K562 (cell line): ENCODE measurements around the gene MRPL10. TPM values are rescaled to one million over a fixed set of nuclear protein-coding genes. Genes with fewer than 3 reads are reported as not detected.

Experiments used
- ATAC-seq: fragments of 200-7000 bp; cut with Tn5 transposase; 3 replicates; pipeline ENCODE4 v1.9.1; 2020; ENCODE audit warnings: moderate library complexity
- BruUV-seq: library from RNA; stranded (reverse); fragments of 400-500 nt; replicated peaks from 2 replicates; lab custom pipeline; 2021; lab: Mats Ljungman, UMichigan
- CTCF ChIA-PET: fragments of 300-600 bp; formaldehyde crosslinking; extraction: SDS; loops from one replicate; lab custom pipeline; 2021; ENCODE audit warnings: low intra/inter-chr PET ratio; lab: Yijun Ruan, JAX
- POLR2A ChIA-PET: fragments of 300-600, 350-650 bp; sonication (Branson Sonifier 250); formaldehyde crosslinking; extraction: SDS; loops from one replicate; lab custom pipeline; 2021; ENCODE audit warnings: antibody characterized with exemption, inconsistent platforms; lab: Yijun Ruan, JAX
- DNase-seq, 4 experiments: peaks; one replicate each; pipeline versions ENCODE4 v3.0.0 to v3.0.0-alpha.2; 2011 to 2018; ENCODE audit warnings: low spot score in 3 of 4, mixed read lengths in 3 of 4; ENCODE audit errors: extremely low read depth in 1 of 4
- FAIRE-seq: peaks from 2 replicates; lab custom pipeline; 2011; peaks lifted over from hg19 to GRCh38; lab: Jason Lieb, UNC
- H2AFZ ChIP-seq: 2 replicates; pipeline ENCODE4 v1.6.0; 2011; ENCODE audit warnings: low read depth, low read length, control low read depth, inconsistent platforms
- H3K27ac ChIP-seq: fragments of 200-600 bp; 3 replicates; pipeline ENCODE4 v1.8.0; 2011; ENCODE audit warnings: low read depth, mild to moderate bottlenecking, control low read depth, inconsistent platforms, low read length, moderate library complexity, mixed read lengths; ENCODE audit errors: extremely low read depth
- H3K27me3 ChIP-seq, 2 experiments: fragments of 300-600 bp in 1 of 2; 2 replicates in 1 of 2; 3 replicates in 1 of 2; pipeline versions ENCODE4 v1.6.0 to v1.8.0; 2011; ENCODE audit warnings: inconsistent platforms in 2 of 2, low read length in 2 of 2, mild to moderate bottlenecking in 1 of 2, mixed read lengths in 1 of 2, moderate library complexity in 1 of 2; ENCODE audit not compliant: control insufficient read depth in 2 of 2, insufficient read depth in 2 of 2
- H3K36me3 ChIP-seq: fragments of 300-600 bp; 3 replicates; pipeline ENCODE4 v1.8.0; 2011; ENCODE audit warnings: mild to moderate bottlenecking, low read length, inconsistent platforms; ENCODE audit not compliant: control insufficient read depth, insufficient read depth
- H3K4me1 ChIP-seq, 2 experiments: fragments of 200-600 bp in 1 of 2; replicated peaks in 1 of 2; 2 replicates in 1 of 2; 3 replicates in 1 of 2; pipeline versions ENCODE4 v1.5.1 to v1.8.0; 2011; ENCODE audit warnings: inconsistent platforms in 2 of 2, low read length in 2 of 2, mild to moderate bottlenecking in 1 of 2, mixed read lengths in 1 of 2, moderate library complexity in 1 of 2; ENCODE audit not compliant: control insufficient read depth in 2 of 2, insufficient read depth in 2 of 2
- H3K4me2 ChIP-seq: 2 replicates; pipeline ENCODE4 v1.6.1; 2011; ENCODE audit warnings: low read length, control low read depth, inconsistent platforms, mixed read lengths; ENCODE audit not compliant: insufficient read depth
- H3K4me3 ChIP-seq: fragments of 200-600 bp; sonication (generic), shearing (Covaris generic); 2 replicates; pipeline ENCODE4 v1.5.1; 2016; ENCODE audit warnings: control low read depth, inconsistent platforms
- H3K79me2 ChIP-seq: fragments of 200-600 bp; 3 replicates; pipeline ENCODE4 v1.8.0; 2011; ENCODE audit warnings: low read length, inconsistent platforms; ENCODE audit not compliant: control insufficient read depth, insufficient read depth
- H3K9ac ChIP-seq, 2 experiments: 2 replicates each; pipeline versions ENCODE4 v1.6.0 to v1.6.1; 2011; ENCODE audit warnings: low read depth in 2 of 2, low read length in 2 of 2, control low read depth in 1 of 2, inconsistent platforms in 1 of 2, mild to moderate bottlenecking in 1 of 2, mixed read lengths in 1 of 2; ENCODE audit not compliant: insufficient read depth in 1 of 2
- H3K9me1 ChIP-seq: one replicate; pipeline ENCODE4 v1.6.0; 2011; ENCODE audit warnings: inconsistent platforms, mild to moderate bottlenecking, low read length, moderate library complexity; ENCODE audit not compliant: control insufficient read depth, insufficient read depth
- H3K9me3 ChIP-seq: replicated peaks from 2 replicates; pipeline ENCODE4 v1.5.1; 2011; ENCODE audit warnings: low read depth, low read length, inconsistent platforms; ENCODE audit not compliant: control insufficient read depth, insufficient read depth
- H4K20me1 ChIP-seq: replicated peaks from 2 replicates; pipeline ENCODE4 v1.6.1; 2011; ENCODE audit warnings: low read length, inconsistent platforms, mixed read lengths; ENCODE audit not compliant: control insufficient read depth, insufficient read depth
- NEUROD1 ChIP-seq: fragments of 150-350 bp; IDR thresholded peaks from 2 replicates; pipeline ENCODE4 v1.6.1; 2014; ENCODE audit warnings: borderline replicate concordance, low read length, low read depth; ENCODE audit not compliant: partially characterized antibody
- ZNF24 ChIP-seq: fragments of 450-650 bp; IDR thresholded peaks from 2 replicates; pipeline ENCODE4 v1.6.1; 2016
- WGBS: fragments of 100-300 bp; shearing (Covaris generic); methylation state at CpG from one replicate; pipeline ENCODE4 v1.1.6; 2016; ENCODE audit warnings: low coverage, mixed read lengths; ENCODE audit not compliant: insufficient coverage; ENCODE audit errors: missing lambda C conversion rate; 5-methylcytosine and 5-hydroxymethylcytosine counted together
- in situ Hi-C: fragments of 300-500 bp; cut with MboI; formaldehyde crosslinking; loops from 4 replicates; pipeline ENCODE4 v1.15.0; 2018; ENCODE audit warnings: inconsistent platforms, mixed read lengths
- intact Hi-C: fragments of 100-400 bp; cut with micrococcal nuclease; formaldehyde crosslinking; loops from 2 replicates; pipeline ENCODE4 v1.14.2; 2022
- polyA plus RNA-seq, 8 experiments: library from polyadenylated mRNA; depleted of rRNA in 4 of 8; stranded (reverse) in 5 of 8; unstranded in 3 of 8; fragments of >200 nt; fragmentation: Nextera tagmentation in 2 of 8; fragmentation: Illumina TruSeq in 1 of 8; extraction: Ambion mirVana in 2 of 8; extraction: Trizol in 1 of 8; gene quantifications; 2 replicates each; pipeline versions ENCODE4 v1.2.1 to v1.2.3, GENCODE V29; 2011 to 2014; ENCODE audit warnings: inconsistent platforms in 1 of 8, missing spikeins in 1 of 8
- total RNA-seq, 7 experiments: library from RNA; depleted of rRNA in 6 of 7; stranded (reverse); fragments of >200 nt in 6 of 7; fragmentation: Illumina TruSeq in 2 of 7; extraction: Trizol in 2 of 7; gene quantifications; 2 replicates each; pipeline versions ENCODE4 v1.2.1 to v1.2.3, GENCODE V29; 2011 to 2021; ENCODE audit warnings: low replicate concordance in 1 of 7
- TF ChIP-seq, protein P1 (sequence below): fragments of 450-650 bp; formaldehyde crosslinking; conservative IDR thresholded peaks from 2 replicates; pipeline ENCODE4 v1.4.0; 2022; ENCODE audit warnings: mild to moderate bottlenecking, missing genetic modification characterization

Gene MRPL10
- total and polyA plus RNA-seq, 9 of the 15 experiments (the other 6 are each of a cell fraction or from before 2014, with no cell fraction given): 27.8 to 105 (median 67.3) TPM

DNA sequence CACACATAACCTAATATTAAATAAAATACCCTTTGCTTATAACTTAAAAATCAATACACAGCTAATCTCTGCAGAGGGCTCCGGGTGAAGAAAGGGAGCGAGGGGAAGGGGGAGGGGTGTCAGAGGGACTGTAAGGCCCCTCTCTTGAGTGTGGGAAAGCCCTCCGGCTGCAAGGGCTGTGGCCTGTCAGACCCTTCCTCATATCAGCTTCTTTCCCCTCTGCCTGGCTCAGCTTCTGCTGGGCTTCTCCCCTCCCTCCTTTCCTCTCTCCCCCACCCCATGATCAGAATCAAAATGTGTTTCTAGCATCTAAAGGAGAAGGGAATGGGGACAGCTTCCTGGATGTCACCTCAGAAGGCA lies 14.4 kb upstream of the MRPL10 start:
- H4K20me1 ChIP-seq: no peaks in the 10 kb centered on the region
- no peak overlapping the region for H3K27ac ChIP-seq
- in situ Hi-C loops: no loop called here
- FAIRE-seq (no peak), ATAC-seq (no peak), DNase-seq (no peak)
- H3K36me3 ChIP-seq: no peaks in the 10 kb centered on the region; the same call in 2 of the 3 replicates
- intact Hi-C loops: loop anchor here (10.0 kb wide), 1 partner anchor 289 kb away; no protein-coding TSS in a partner anchor
- no peak overlapping the region for H2AFZ ChIP-seq
- H3K9me1 ChIP-seq: no peaks in the 10 kb centered on the region
- WGBS: 44% methylated on average over 3 of the region's 3 CpGs
- H3K4me3 ChIP-seq: no peak overlapping the region
- peaks cover 20% of the 10 kb centered on the region for H3K79me2 ChIP-seq
- peaks cover 40 to 56% of the 10 kb centered on the region in 2 experiments for H3K4me1 ChIP-seq
- no peaks in the 10 kb centered on the region for H3K27me3 ChIP-seq
- no peaks in the 10 kb centered on the region for H3K9me3 ChIP-seq
- no peak overlapping the region for H3K9ac ChIP-seq
- ChIA-PET CTCF (interaction anchor here (0.7 to 5.9 kb wide), 2 partner anchors 44 to 228 kb away, joined by 3 to 171 read pairs; no protein-coding TSS in a partner anchor), POLR2A (interaction anchor here (0.5 to 1.7 kb wide), 7 partner anchors 9 to 50 kb away, joined by 3 to 12 read pairs (median 3); no protein-coding TSS in a partner anchor)
- TF ChIP-seq NEUROD1: no peak
- TF ChIP-seq, protein P1, sequence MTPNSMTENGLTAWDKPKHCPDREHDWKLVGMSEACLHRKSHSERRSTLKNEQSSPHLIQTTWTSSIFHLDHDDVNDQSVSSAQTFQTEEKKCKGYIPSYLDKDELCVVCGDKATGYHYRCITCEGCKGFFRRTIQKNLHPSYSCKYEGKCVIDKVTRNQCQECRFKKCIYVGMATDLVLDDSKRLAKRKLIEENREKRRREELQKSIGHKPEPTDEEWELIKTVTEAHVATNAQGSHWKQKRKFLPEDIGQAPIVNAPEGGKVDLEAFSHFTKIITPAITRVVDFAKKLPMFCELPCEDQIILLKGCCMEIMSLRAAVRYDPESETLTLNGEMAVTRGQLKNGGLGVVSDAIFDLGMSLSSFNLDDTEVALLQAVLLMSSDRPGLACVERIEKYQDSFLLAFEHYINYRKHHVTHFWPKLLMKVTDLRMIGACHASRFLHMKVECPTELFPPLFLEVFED (CRISPR knock-in tag): no peak
- no peak for TF ChIP-seq ZNF24
- BruUV-seq: no TSS peak
- H3K4me2 ChIP-seq: no peak overlapping the region
